Endothelial cell of umbilical vein (primary cell): ENCODE measurements around the gene USP16.

Experiments used
- EZH2 ChIP-seq: IDR thresholded peaks from 2 replicates; pipeline ENCODE4 v1.6.1; 2012; ENCODE audit warnings: borderline replicate concordance, low read depth, mild to moderate bottlenecking, moderate library complexity, low read length, inconsistent platforms; ENCODE audit not compliant: severe bottlenecking
- JUN ChIP-seq: IDR thresholded peaks from 2 replicates; pipeline ENCODE4 v1.6.1; 2011; ENCODE audit warnings: borderline replicate concordance, low read depth; ENCODE audit not compliant: insufficient read length, insufficient read depth
- MYC ChIP-seq: IDR thresholded peaks from one replicate; pipeline ENCODE4 v1.6.1; 2011; ENCODE audit warnings: mild to moderate bottlenecking, low read depth, low read length
- POLR2A ChIP-seq: IDR thresholded peaks from 2 replicates; pipeline ENCODE4 v1.6.1; 2012; ENCODE audit warnings: low read depth, mild to moderate bottlenecking, control low read depth, low read length
- TF ChIP-seq, protein P1 (sequence below): IDR thresholded peaks from 2 replicates; pipeline ENCODE4 v1.6.1; 2011; ENCODE audit not compliant: insufficient read depth, insufficient read length
- TF ChIP-seq, protein P2 (sequence below), 2 donors: IDR thresholded peaks; 1 replicate in 1 of 2; 2 replicates in 1 of 2; pipeline ENCODE4 v1.5.1; 2011; ENCODE audit warnings: low read length in 2 of 2, mild to moderate bottlenecking in 2 of 2, moderate library complexity in 2 of 2, control low read depth in 1 of 2, inconsistent platforms in 1 of 2, low read depth in 1 of 2; ENCODE audit not compliant: insufficient read depth in 1 of 2; ENCODE audit errors: extremely low read depth in 1 of 2

- TF ChIP-seq, protein P1, sequence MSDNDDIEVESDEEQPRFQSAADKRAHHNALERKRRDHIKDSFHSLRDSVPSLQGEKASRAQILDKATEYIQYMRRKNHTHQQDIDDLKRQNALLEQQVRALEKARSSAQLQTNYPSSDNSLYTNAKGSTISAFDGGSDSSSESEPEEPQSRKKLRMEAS, result no peak
- TF ChIP-seq, protein P2, sequence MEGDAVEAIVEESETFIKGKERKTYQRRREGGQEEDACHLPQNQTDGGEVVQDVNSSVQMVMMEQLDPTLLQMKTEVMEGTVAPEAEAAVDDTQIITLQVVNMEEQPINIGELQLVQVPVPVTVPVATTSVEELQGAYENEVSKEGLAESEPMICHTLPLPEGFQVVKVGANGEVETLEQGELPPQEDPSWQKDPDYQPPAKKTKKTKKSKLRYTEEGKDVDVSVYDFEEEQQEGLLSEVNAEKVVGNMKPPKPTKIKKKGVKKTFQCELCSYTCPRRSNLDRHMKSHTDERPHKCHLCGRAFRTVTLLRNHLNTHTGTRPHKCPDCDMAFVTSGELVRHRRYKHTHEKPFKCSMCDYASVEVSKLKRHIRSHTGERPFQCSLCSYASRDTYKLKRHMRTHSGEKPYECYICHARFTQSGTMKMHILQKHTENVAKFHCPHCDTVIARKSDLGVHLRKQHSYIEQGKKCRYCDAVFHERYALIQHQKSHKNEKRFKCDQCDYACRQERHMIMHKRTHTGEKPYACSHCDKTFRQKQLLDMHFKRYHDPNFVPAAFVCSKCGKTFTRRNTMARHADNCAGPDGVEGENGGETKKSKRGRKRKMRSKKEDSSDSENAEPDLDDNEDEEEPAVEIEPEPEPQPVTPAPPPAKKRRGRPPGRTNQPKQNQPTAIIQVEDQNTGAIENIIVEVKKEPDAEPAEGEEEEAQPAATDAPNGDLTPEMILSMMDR (IDR thresholded peaks at IDR 0.05; ENCODE audit: extremely low read depth in 1 of 2, insufficient read depth in 1 of 2, low read depth in 1 of 2, low read length in 2 of 2), result no peak
- TF ChIP-seq POLR2A (no peak), EZH2 (no peak), MYC (no peak), JUN (no peak)
Observed at GRCh38 chr21:29072873-29073221, 48.4 kb downstream of the USP16 start.
